Measurements from ENCODE around the gene CA5A.
"Not testable (repeated sequence)": the region's sequence is repeated elsewhere in the genome, so short reads cannot be mapped to it uniquely, and the experiment has no call there.

CA5A gene

GRCh38 chr16:87933140-87933495, 3.2 kb downstream of the CA5A start:
- H3K27me3 ChIP-seq (ENCODE audit: insufficient read depth, poor library complexity, severe bottlenecking), result no peaks in the 10 kb centered on the region
- no peak overlapping the region for H3K4me3 ChIP-seq (replicated peaks; ENCODE audit: insufficient read depth, low read length)
- DNase-seq (ENCODE audit: low read depth in 1 of 2, low spot score in 1 of 2), result no peak
- no peak overlapping the region for H3K27ac ChIP-seq (replicated peaks)
- TF ChIP-seq GABPA (IDR thresholded peaks at IDR 0.05; ENCODE audit: low read depth) (no peak), POLR2AphosphoS5 (IDR thresholded peaks at IDR 0.05; ENCODE audit: low read depth) (no peak), SPI1 (IDR thresholded peaks at IDR 0.05; ENCODE audit: borderline replicate concordance, low read depth) (no peak)
- TF ChIP-seq, protein P1, sequence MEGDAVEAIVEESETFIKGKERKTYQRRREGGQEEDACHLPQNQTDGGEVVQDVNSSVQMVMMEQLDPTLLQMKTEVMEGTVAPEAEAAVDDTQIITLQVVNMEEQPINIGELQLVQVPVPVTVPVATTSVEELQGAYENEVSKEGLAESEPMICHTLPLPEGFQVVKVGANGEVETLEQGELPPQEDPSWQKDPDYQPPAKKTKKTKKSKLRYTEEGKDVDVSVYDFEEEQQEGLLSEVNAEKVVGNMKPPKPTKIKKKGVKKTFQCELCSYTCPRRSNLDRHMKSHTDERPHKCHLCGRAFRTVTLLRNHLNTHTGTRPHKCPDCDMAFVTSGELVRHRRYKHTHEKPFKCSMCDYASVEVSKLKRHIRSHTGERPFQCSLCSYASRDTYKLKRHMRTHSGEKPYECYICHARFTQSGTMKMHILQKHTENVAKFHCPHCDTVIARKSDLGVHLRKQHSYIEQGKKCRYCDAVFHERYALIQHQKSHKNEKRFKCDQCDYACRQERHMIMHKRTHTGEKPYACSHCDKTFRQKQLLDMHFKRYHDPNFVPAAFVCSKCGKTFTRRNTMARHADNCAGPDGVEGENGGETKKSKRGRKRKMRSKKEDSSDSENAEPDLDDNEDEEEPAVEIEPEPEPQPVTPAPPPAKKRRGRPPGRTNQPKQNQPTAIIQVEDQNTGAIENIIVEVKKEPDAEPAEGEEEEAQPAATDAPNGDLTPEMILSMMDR (IDR thresholded peaks at IDR 0.05; ENCODE audit: insufficient read depth, low read length), result no peak
- TF ChIP-seq, protein P2, sequence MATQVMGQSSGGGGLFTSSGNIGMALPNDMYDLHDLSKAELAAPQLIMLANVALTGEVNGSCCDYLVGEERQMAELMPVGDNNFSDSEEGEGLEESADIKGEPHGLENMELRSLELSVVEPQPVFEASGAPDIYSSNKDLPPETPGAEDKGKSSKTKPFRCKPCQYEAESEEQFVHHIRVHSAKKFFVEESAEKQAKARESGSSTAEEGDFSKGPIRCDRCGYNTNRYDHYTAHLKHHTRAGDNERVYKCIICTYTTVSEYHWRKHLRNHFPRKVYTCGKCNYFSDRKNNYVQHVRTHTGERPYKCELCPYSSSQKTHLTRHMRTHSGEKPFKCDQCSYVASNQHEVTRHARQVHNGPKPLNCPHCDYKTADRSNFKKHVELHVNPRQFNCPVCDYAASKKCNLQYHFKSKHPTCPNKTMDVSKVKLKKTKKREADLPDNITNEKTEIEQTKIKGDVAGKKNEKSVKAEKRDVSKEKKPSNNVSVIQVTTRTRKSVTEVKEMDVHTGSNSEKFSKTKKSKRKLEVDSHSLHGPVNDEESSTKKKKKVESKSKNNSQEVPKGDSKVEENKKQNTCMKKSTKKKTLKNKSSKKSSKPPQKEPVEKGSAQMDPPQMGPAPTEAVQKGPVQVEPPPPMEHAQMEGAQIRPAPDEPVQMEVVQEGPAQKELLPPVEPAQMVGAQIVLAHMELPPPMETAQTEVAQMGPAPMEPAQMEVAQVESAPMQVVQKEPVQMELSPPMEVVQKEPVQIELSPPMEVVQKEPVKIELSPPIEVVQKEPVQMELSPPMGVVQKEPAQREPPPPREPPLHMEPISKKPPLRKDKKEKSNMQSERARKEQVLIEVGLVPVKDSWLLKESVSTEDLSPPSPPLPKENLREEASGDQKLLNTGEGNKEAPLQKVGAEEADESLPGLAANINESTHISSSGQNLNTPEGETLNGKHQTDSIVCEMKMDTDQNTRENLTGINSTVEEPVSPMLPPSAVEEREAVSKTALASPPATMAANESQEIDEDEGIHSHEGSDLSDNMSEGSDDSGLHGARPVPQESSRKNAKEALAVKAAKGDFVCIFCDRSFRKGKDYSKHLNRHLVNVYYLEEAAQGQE (IDR thresholded peaks at IDR 0.05; ENCODE audit: insufficient replicate concordance, low read depth), result no peak

DNA sequence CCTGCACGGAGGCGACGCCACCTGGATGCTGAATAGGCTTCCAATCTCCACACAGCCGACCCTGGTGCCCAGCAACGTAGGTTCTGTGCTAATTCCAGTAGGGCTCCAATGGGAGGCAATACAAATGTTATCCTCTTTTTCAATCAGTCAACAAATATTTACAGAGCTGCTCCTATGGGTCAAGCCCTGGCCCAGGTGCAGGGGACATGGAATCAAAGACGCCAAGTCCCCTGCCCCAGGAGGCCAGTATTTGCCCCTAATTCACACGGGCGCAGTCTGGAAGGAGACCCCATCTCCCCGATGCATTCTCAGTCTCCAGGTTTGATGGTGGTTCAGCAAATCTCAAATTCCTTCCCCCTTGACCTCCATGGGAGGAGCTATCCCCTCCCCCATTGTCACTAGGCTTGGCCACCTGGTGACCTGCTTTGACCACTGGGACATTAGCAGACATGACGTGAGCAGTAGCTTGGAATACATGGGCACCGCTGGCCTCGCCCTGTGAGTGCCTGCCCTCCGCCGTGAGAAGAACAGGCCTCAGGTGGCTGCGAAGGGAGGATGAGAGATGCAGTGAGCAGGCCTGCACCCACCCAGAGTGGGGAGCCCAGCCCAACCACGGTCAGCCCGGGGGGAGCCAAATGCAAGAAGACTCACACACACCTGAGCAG, 3.7 kb downstream of the CA5A start:
- not testable (repeated sequence) for H3K27me3 ChIP-seq (ENCODE audit: insufficient read depth, poor library complexity, severe bottlenecking); DNase-seq (ENCODE audit: low read depth in 1 of 2, low spot score in 1 of 2); H3K27ac ChIP-seq (replicated peaks); H3K4me3 ChIP-seq (replicated peaks; ENCODE audit: insufficient read depth, low read length)

DNA sequence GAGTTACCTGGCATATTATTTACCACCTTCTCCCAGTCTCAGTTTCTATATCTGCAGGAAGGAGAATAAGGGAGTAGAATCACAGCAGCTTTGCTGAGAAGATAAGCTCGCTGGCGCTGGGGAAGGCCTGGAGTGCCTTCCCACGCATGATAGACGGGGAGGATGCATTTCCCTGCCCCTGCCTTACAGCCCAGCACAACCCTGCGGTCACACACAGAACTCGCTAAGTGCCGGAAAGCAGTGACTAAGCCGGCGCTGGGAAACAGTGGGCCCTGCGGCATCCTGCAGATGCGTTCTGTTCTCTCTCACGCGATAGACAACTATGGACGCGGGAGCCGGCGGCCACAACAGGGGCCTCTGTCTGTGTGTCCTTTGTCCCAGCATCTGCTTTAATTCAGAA, 4.8 kb downstream of the CA5A start:
- TF ChIP-seq GABPA (IDR thresholded peaks at IDR 0.05; ENCODE audit: low read depth) (no peak), SPI1 (IDR thresholded peaks at IDR 0.05; ENCODE audit: borderline replicate concordance, low read depth) (no peak), POLR2AphosphoS5 (IDR thresholded peaks at IDR 0.05; ENCODE audit: low read depth) (no peak)
- TF ChIP-seq, protein P1 (IDR thresholded peaks at IDR 0.05; ENCODE audit: insufficient read depth, low read length), result no peak
- TF ChIP-seq, protein P2 (IDR thresholded peaks at IDR 0.05; ENCODE audit: insufficient replicate concordance, low read depth), result no peak
- H3K4me3 ChIP-seq (replicated peaks; ENCODE audit: insufficient read depth, low read length), result no peak overlapping the region
- H3K27me3 ChIP-seq (ENCODE audit: insufficient read depth, poor library complexity, severe bottlenecking), result no peaks in the 10 kb centered on the region
- no peak for DNase-seq (ENCODE audit: low read depth in 1 of 2, low spot score in 1 of 2)
- H3K27ac ChIP-seq (replicated peaks), result no peak overlapping the region

GRCh38 chr16:87930456-87930855, 5.9 kb downstream of the CA5A start:
- no peaks in the 10 kb centered on the region for H3K27me3 ChIP-seq (ENCODE audit: insufficient read depth, poor library complexity, severe bottlenecking)
- TF ChIP-seq GABPA (IDR thresholded peaks at IDR 0.05; ENCODE audit: low read depth), result no peak
- DNase-seq (ENCODE audit: low read depth in 1 of 2, low spot score in 1 of 2), result no peak
- H3K27ac ChIP-seq (replicated peaks), result no peak overlapping the region
- H3K4me3 ChIP-seq (replicated peaks; ENCODE audit: insufficient read depth, low read length), result no peak overlapping the region

- Histone ChIP-seq H3K27ac (replicated peaks) (no peak overlapping the region), H3K4me3 (replicated peaks; ENCODE audit: insufficient read depth, low read length) (no peak overlapping the region), H3K27me3 (ENCODE audit: insufficient read depth, poor library complexity, severe bottlenecking) (no peaks in the 10 kb centered on the region)
- DNase-seq (ENCODE audit: low read depth in 1 of 2, low spot score in 1 of 2), result no peak
- TF ChIP-seq SPI1 (IDR thresholded peaks at IDR 0.05; ENCODE audit: borderline replicate concordance, low read depth) (no peak), GABPA (IDR thresholded peaks at IDR 0.05; ENCODE audit: low read depth) (no peak), POLR2AphosphoS5 (IDR thresholded peaks at IDR 0.05; ENCODE audit: low read depth) (no peak)
- TF ChIP-seq, protein P1 (IDR thresholded peaks at IDR 0.05; ENCODE audit: insufficient read depth, low read length), result no peak
- TF ChIP-seq, protein P2 (IDR thresholded peaks at IDR 0.05; ENCODE audit: insufficient replicate concordance, low read depth), result no peak
Observed at GRCh38 chr16:87929986-87930385, 6.3 kb downstream of the CA5A start.

All from HL-60 (cell line).